HepG2 (cell line): ENCODE results near the gene UBE3D. TPM values are rescaled to one million over a fixed set of nuclear protein-coding genes. Genes with fewer than 3 reads are reported as not detected.

ENCODE experiments used
- AFF4 ChIP-seq: sonication (generic); formaldehyde crosslinking; IDR thresholded peaks from 2 replicates; pipeline ENCODE4 v1.4.0; 2020; ENCODE audit warnings: missing genetic modification reagents
- ASH2L ChIP-seq: fragments of 300-600, 200-600 bp; sonication (generic); IDR thresholded peaks from 2 replicates; pipeline ENCODE4 v1.7.0; 2017; ENCODE audit warnings: low read depth, mild to moderate bottlenecking, moderate library complexity, mixed read lengths, low read length; ENCODE audit not compliant: insufficient read length
- CENPT ChIP-seq: sonication (generic); formaldehyde crosslinking; IDR thresholded peaks from 2 replicates; pipeline ENCODE4 v1.8.0; 2022; ENCODE audit warnings: low read depth, mild to moderate bottlenecking, moderate library complexity, missing genetic modification reagents
- HDAC1 ChIP-seq: sonication (generic); formaldehyde crosslinking; IDR thresholded peaks from 2 replicates; pipeline ENCODE4 v1.5.1; 2020; ENCODE audit warnings: mild to moderate bottlenecking, missing genetic modification reagents
- HNF4A ChIP-seq: sonication (generic); formaldehyde crosslinking; IDR thresholded peaks from 2 replicates; pipeline ENCODE4 v1.4.0; 2020; ENCODE audit warnings: missing genetic modification reagents
- MEIS2 ChIP-seq: sonication (generic); formaldehyde crosslinking; IDR thresholded peaks from 2 replicates; pipeline ENCODE4 v1.9.0; 2021; ENCODE audit warnings: mild to moderate bottlenecking, missing genetic modification reagents
- MLXIP ChIP-seq: sonication (generic); formaldehyde crosslinking; IDR thresholded peaks from 2 replicates; pipeline ENCODE4 v1.9.0; 2021; ENCODE audit warnings: missing genetic modification reagents, borderline replicate concordance
- SKI ChIP-seq: fragments of 450-650 bp; IDR thresholded peaks from one replicate; pipeline ENCODE4 v1.6.1; 2018; ENCODE audit warnings: mild to moderate bottlenecking; ENCODE audit not compliant: partially characterized antibody
- SMYD3 ChIP-seq: sonication (generic); formaldehyde crosslinking; IDR thresholded peaks from 2 replicates; pipeline ENCODE4 v1.8.1; 2023; ENCODE audit warnings: mild to moderate bottlenecking, missing genetic modification reagents
- SRF ChIP-seq: IDR thresholded peaks from 2 replicates; pipeline ENCODE4 v1.6.1; 2011; ENCODE audit warnings: mild to moderate bottlenecking, low read depth, low read length, moderate library complexity
- TRIM22 ChIP-seq: fragments of 450-650 bp; IDR thresholded peaks from 2 replicates; pipeline ENCODE4 v1.6.1; 2017
- ZBTB20 ChIP-seq: sonication (generic); formaldehyde crosslinking; IDR thresholded peaks from 2 replicates; pipeline ENCODE4 v1.8.1; 2023; ENCODE audit warnings: missing genetic modification reagents, low read depth, mild to moderate bottlenecking, borderline replicate concordance
- ZBTB46 ChIP-seq: sonication (generic); formaldehyde crosslinking; IDR thresholded peaks from 2 replicates; pipeline ENCODE4 v1.4.0; 2020; ENCODE audit warnings: mild to moderate bottlenecking, missing genetic modification reagents, borderline replicate concordance
- ZFX ChIP-seq: sonication (generic); formaldehyde crosslinking; IDR thresholded peaks from 2 replicates; pipeline ENCODE4 v1.4.0; 2020; ENCODE audit warnings: mild to moderate bottlenecking, low read depth, missing genetic modification reagents, moderate library complexity
- ZNF207 ChIP-seq: fragments of 450-650 bp; IDR thresholded peaks from 2 replicates; pipeline ENCODE4 v1.6.1; 2016; ENCODE audit warnings: antibody characterized with exemption, borderline replicate concordance
- ZNF556 ChIP-seq: sonication (generic); formaldehyde crosslinking; IDR thresholded peaks from 2 replicates; pipeline ENCODE4 v1.4.0; 2020; ENCODE audit warnings: mild to moderate bottlenecking, missing genetic modification reagents, borderline replicate concordance
- ZNF580 ChIP-seq: IDR thresholded peaks from 2 replicates; pipeline ENCODE4 v1.6.1; 2016; ENCODE audit warnings: low read depth, borderline replicate concordance
- ZNF652 ChIP-seq: IDR thresholded peaks from 2 replicates; pipeline ENCODE4 v1.6.1; 2016; ENCODE audit warnings: low read depth, borderline replicate concordance
- ZNF766 ChIP-seq: sonication (generic); formaldehyde crosslinking; IDR thresholded peaks from 2 replicates; pipeline ENCODE4 v1.5.0; 2020; ENCODE audit warnings: missing genetic modification reagents, borderline replicate concordance
- polyA plus RNA-seq, 8 experiments: library from polyadenylated mRNA; depleted of rRNA in 3 of 8; stranded (reverse) in 7 of 8; unstranded in 1 of 8; fragments of >200 nt; fragmentation: Illumina TruSeq in 4 of 8; extraction: Trizol in 4 of 8; gene quantifications; 2 replicates each; pipeline versions ENCODE4 v1.2.1 to v1.2.3, GENCODE V29; 2011 to 2016; ENCODE audit warnings: low read depth in 4 of 8, missing spikeins in 1 of 8, mixed read lengths in 1 of 8; ENCODE audit not compliant: insufficient read depth in 1 of 8
- total RNA-seq, 5 experiments: library from RNA; depleted of rRNA; stranded (reverse); fragments of >200 nt; fragmentation: Illumina TruSeq; extraction: Trizol; gene quantifications; 2 replicates each; pipeline ENCODE4 v1.2.3, GENCODE V29; 2016; ENCODE audit warnings: low read depth in 1 of 5

UBE3D gene
- total and polyA plus RNA-seq, 2 of the 13 experiments (the other 11 are each of a cell fraction or from before 2014, with no cell fraction given): 5.1 to 11.4 TPM

GRCh38 chr6:83065511-83066192 is at the start of gene UBE3D (continued):
- TF ChIP-seq MLXIP (no peak), HDAC1 (CRISPR knock-in tag) (peak; percentile 76), ZBTB46 (0 out of 2 replicates have a peak, but pooled peaks have one; percentile 42), ZNF766 (CRISPR knock-in tag) (no peak), TRIM22 (no peak), ZNF652 (CRISPR knock-in tag) (no peak), ZNF580 (CRISPR knock-in tag) (peak; percentile 86; the same call in 1 of the 2 replicates), MEIS2 (CRISPR knock-in tag) (0 out of 2 replicates have a peak, but pooled peaks have one; percentile 37), ZBTB20 (CRISPR knock-in tag) (no peak; the same call in 1 of the 2 replicates), SRF (no peak), ZNF556 (peak; percentile 95; the same call in 1 of the 2 replicates), AFF4 (CRISPR knock-in tag) (no peak), ZNF207 (no peak), HNF4A (CRISPR knock-in tag) (no peak), ASH2L (peak; percentile 90), SMYD3 (CRISPR knock-in tag) (peak; percentile 55; the same call in 1 of the 2 replicates), CENPT (peak; percentile 57; the same call in 1 of the 2 replicates), ZFX (CRISPR knock-in tag) (peak; percentile 64; the same call in 1 of the 2 replicates), SKI (no peak)
